ENCODE data around the gene SLC5A9. TPM values are rescaled to one million over a fixed set of nuclear protein-coding genes. Genes with fewer than 3 reads are reported as not detected.

The SLC5A9 gene
- total and polyA plus RNA-seq, 2 of the 4 experiments (the other 2 are of a cell fraction): not detected

- Histone ChIP-seq H3K79me1 (ENCODE audit: low read depth in 1 of 2, low read length in 2 of 2) (no peaks in the 10 kb centered on the region), H3K27me3 (ENCODE audit: control insufficient read depth, insufficient read depth, low read length) (no peaks in the 10 kb centered on the region), H3K4me2 (ENCODE audit: low read depth, low read length) (no peak overlapping the region), H2AFZ (replicated peaks; ENCODE audit: low read length, poor library complexity) (no peak overlapping the region), H3K56ac (ENCODE audit: extremely low read depth, insufficient read depth, low read length) (no peak overlapping the region), H2AK9ac (replicated peaks; ENCODE audit: low read depth, low read length, poor library complexity) (no peak overlapping the region), H3K36me3 (ENCODE audit: control insufficient read depth, insufficient read depth, low read length) (no peaks in the 10 kb centered on the region), H3K14ac (replicated peaks; ENCODE audit: low read depth, low read length) (no peak overlapping the region), H4K5ac (ENCODE audit: low read depth, low read length) (no peak overlapping the region), H3K18ac (ENCODE audit: low read depth, low read length) (no peak overlapping the region), H2BK5ac (ENCODE audit: low read depth, low read length, poor library complexity, severe bottlenecking) (no peak overlapping the region), H3K9me1 (ENCODE audit: insufficient read depth, low read length) (no peaks in the 10 kb centered on the region), H3K23ac (ENCODE audit: low read depth, low read length) (no peak overlapping the region), H3K9ac (ENCODE audit: low read depth, low read length) (no peak overlapping the region), H2BK20ac (ENCODE audit: low read depth, low read length) (no peak overlapping the region), H3K4me3 (ENCODE audit: insufficient read depth, low read depth, low read length) (no peak overlapping the region), H4K20me1 (ENCODE audit: insufficient read depth, low read length) (no peaks in the 10 kb centered on the region), H3K27ac (ENCODE audit: insufficient read depth, low read length) (no peak overlapping the region), H4K91ac (ENCODE audit: insufficient read depth, low read depth, low read length) (no peak overlapping the region), H2BK15ac (ENCODE audit: low read depth, low read length) (no peak overlapping the region), H3K4ac (ENCODE audit: low read depth, low read length) (no peak overlapping the region), H3K4me1 (ENCODE audit: control insufficient read depth, insufficient read depth, low read length) (no peaks in the 10 kb centered on the region), H2AK5ac (ENCODE audit: low read depth, low read length) (no peak overlapping the region), H3K9me3 (ENCODE audit: control insufficient read depth, insufficient read depth, low read length) (0 out of 2 replicates have a peak, but pooled peaks cover 1% of the 10 kb centered on the region), H4K8ac (ENCODE audit: low read depth in 2 of 2, low read length in 2 of 2) (no peak overlapping the region), H2BK120ac (ENCODE audit: low read depth, low read length) (no peak overlapping the region)
- WGBS, 2 experiments (ENCODE audit: extremely low coverage in 2 of 2, insufficient read length in 1 of 2): 100% methylated on average over 2 of the region's 4 CpGs; no CpG with 5 or more reads in 1 of the 2 experiments
- intact Hi-C loops (cut with micrococcal nuclease): no loop called here
- in situ Hi-C loops (cut with MboI; ENCODE audit: low sequenced_read_pairs): no loop called here
- POLR2A ChIA-PET (ENCODE audit: unreplicated experiment): no interaction called here
- BruUV-seq (replicated peaks): no TSS peak
- dilution Hi-C loops (cut with HindIII; ENCODE audit: low sequenced_read_pairs, unreplicated experiment): no loop called here
- CTCF ChIA-PET: no interaction called here
- ATAC-seq (ENCODE audit: low read depth) (no peak), DNase-seq (no peak)
- TF ChIP-seq MAZ (IDR thresholded peaks at IDR 0.05; ENCODE audit: borderline replicate concordance, low read depth, low read length) (no peak), RFX5 (IDR thresholded peaks at IDR 0.05; ENCODE audit: low read depth, low read length) (no peak), USF2 (IDR thresholded peaks at IDR 0.05; ENCODE audit: low read depth, low read length) (no peak), CEBPB (IDR thresholded peaks at IDR 0.05; ENCODE audit: low read depth, low read length) (no peak), MXI1 (IDR thresholded peaks at IDR 0.05; ENCODE audit: borderline replicate concordance, low read depth, low read length) (no peak), MAFK (IDR thresholded peaks at IDR 0.05; ENCODE audit: low read depth, low read length) (no peak), BHLHE40 (IDR thresholded peaks at IDR 0.05; ENCODE audit: low read depth, low read length) (no peak), SMC3 (IDR thresholded peaks at IDR 0.05; ENCODE audit: low read depth, low read length) (no peak), FOS (IDR thresholded peaks at IDR 0.05; ENCODE audit: low read depth, low read length) (no peak), CTCF (conservative IDR thresholded peaks at IDR 0.05; ENCODE audit: low read depth, low read length) (no peak)
These were observed 25.8 kb downstream of the SLC5A9 start for GRCh38 chr1:48248356-48248755.
